GM23338 (cell line): ENCODE measurements around the gene APOBEC2. TPM values are rescaled to one million over a fixed set of nuclear protein-coding genes. Genes with fewer than 3 reads are reported as not detected.

Source experiments
- ATAC-seq: fragments of 200-7000 bp; cut with Tn5 transposase; 3 replicates; pipeline ENCODE4 v1.9.1; 2020
- DNase-seq: peaks from one replicate; pipeline ENCODE4 v3.0.0-alpha.2; 2015; ENCODE audit warnings: low spot score
- H2AFZ ChIP-seq: fragments of 200-600 bp; sonication (generic); 2 replicates; pipeline ENCODE4 v1.8.0; 2016; ENCODE audit warnings: antibody characterized with exemption, mild to moderate bottlenecking, moderate library complexity
- H3F3A ChIP-seq: fragments of 200-600 bp; sonication (generic); replicated peaks from 2 replicates; pipeline ENCODE4 v1.8.0; 2017; ENCODE audit warnings: antibody characterized with exemption, mixed run types, low read depth
- H3K27ac ChIP-seq: fragments of 200-600 bp; sonication (generic); 2 replicates; pipeline ENCODE4 v1.6.1; 2016; ENCODE audit warnings: low read depth
- H3K27me3 ChIP-seq: fragments of 200-600 bp; sonication (generic); 2 replicates; pipeline ENCODE4 v1.8.0; 2016; ENCODE audit warnings: mild to moderate bottlenecking, mixed run types, moderate library complexity; ENCODE audit not compliant: insufficient read depth
- H3K36me3 ChIP-seq: fragments of 200-600 bp; sonication (generic); 2 replicates; pipeline ENCODE4 v1.8.0; 2016; ENCODE audit warnings: mild to moderate bottlenecking; ENCODE audit not compliant: insufficient read depth
- H3K4me1 ChIP-seq: fragments of 200-600 bp; sonication (generic); 2 replicates; pipeline ENCODE4 v1.8.0; 2016; ENCODE audit warnings: mild to moderate bottlenecking, moderate library complexity; ENCODE audit not compliant: insufficient read depth
- H3K4me2 ChIP-seq: fragments of 200-600 bp; sonication (generic); 2 replicates; pipeline ENCODE4 v1.7.1; 2017; ENCODE audit warnings: mixed run types
- H3K4me3 ChIP-seq: fragments of 200-600 bp; sonication (generic); 2 replicates; pipeline ENCODE4 v1.6.1; 2016; ENCODE audit warnings: mixed run types
- H3K79me2 ChIP-seq: fragments of 200-600 bp; sonication (generic); replicated peaks from 2 replicates; pipeline ENCODE4 v1.8.0; 2017; ENCODE audit warnings: mild to moderate bottlenecking; ENCODE audit not compliant: insufficient read depth
- H3K9me2 ChIP-seq: fragments of 200-600 bp; sonication (generic); 2 replicates; pipeline ENCODE4 v1.8.0; 2017; ENCODE audit not compliant: insufficient read depth
- H4K20me1 ChIP-seq: fragments of 200-600 bp; sonication (generic); replicated peaks from 2 replicates; pipeline ENCODE4 v1.8.0; 2017; ENCODE audit warnings: mild to moderate bottlenecking; ENCODE audit not compliant: insufficient read depth
- H3K27ac Mint-ChIP-seq: 2 replicates; pipeline ENCODE4 v1.8.0; 2020; ENCODE audit warnings: inconsistent platforms, mild to moderate bottlenecking, moderate library complexity, mixed read lengths
- H3K27me3 Mint-ChIP-seq: 3 replicates; pipeline ENCODE4 v1.8.0; 2022; ENCODE audit warnings: low read depth, mild to moderate bottlenecking, moderate library complexity, mixed read lengths, inconsistent platforms; ENCODE audit not compliant: insufficient read depth, poor library complexity
- H3K36me3 Mint-ChIP-seq: 3 replicates; pipeline ENCODE4 v1.8.0; 2021; ENCODE audit warnings: low read depth, mild to moderate bottlenecking, inconsistent platforms, moderate library complexity, mixed read lengths
- H3K4me1 Mint-ChIP-seq: 3 replicates; pipeline ENCODE4 v1.8.0; 2020; ENCODE audit warnings: mild to moderate bottlenecking, inconsistent platforms, mixed read lengths
- H3K4me3 Mint-ChIP-seq: 3 replicates; pipeline ENCODE4 v1.8.0; 2021; ENCODE audit warnings: moderate library complexity, mild to moderate bottlenecking, inconsistent platforms, mixed read lengths
- H3K9me3 Mint-ChIP-seq: 3 replicates; pipeline ENCODE4 v1.8.0; 2020; ENCODE audit warnings: moderate library complexity, mild to moderate bottlenecking, inconsistent platforms, mixed read lengths
- CREB1 ChIP-seq: fragments of 250-450 bp; sonication (Bioruptor Pico); IDR thresholded peaks from 2 replicates; pipeline ENCODE4 v1.5.0; 2020; ENCODE audit warnings: low read depth, mild to moderate bottlenecking, moderate library complexity
- EZH2phosphoT487 ChIP-seq: fragments of 200-600 bp; sonication (generic); IDR thresholded peaks from one replicate; pipeline ENCODE4 v1.8.1; 2018; ENCODE audit warnings: antibody characterized with exemption; ENCODE audit not compliant: unreplicated experiment
- ZNF114 ChIP-seq: fragments of 250-450 bp; sonication (Bioruptor Pico); IDR thresholded peaks from 2 replicates; pipeline ENCODE4 v1.5.0; 2020; ENCODE audit warnings: mild to moderate bottlenecking, moderate library complexity
- ZNF331 ChIP-seq: fragments of 250-450 bp; sonication (Bioruptor Pico); IDR thresholded peaks from 2 replicates; pipeline ENCODE4 v1.5.0; 2020; ENCODE audit warnings: low read depth, mild to moderate bottlenecking, moderate library complexity
- polyA plus RNA-seq: library from polyadenylated mRNA; unstranded; fragments of >200 nt; fragmentation: Nextera tagmentation; extraction: Ambion mirVana; gene quantifications from 2 replicates; pipeline ENCODE4 v1.2.1, GENCODE V29; 2016
- total RNA-seq: library from RNA; depleted of rRNA; stranded (reverse); fragments of >200 nt; shearing (Covaris generic); gene quantifications from 2 replicates; pipeline ENCODE4 v1.2.3, GENCODE V29; 2014
- TF ChIP-seq, protein P1 (sequence below): IDR thresholded peaks from one replicate; pipeline ENCODE4 v1.6.1; 2018; ENCODE audit warnings: antibody characterized with exemption; ENCODE audit not compliant: unreplicated experiment

APOBEC2 gene
- total and polyA plus RNA-seq, 2 experiments from 2014 or later = 2.4 TPM; not detected in 1

DNA sequence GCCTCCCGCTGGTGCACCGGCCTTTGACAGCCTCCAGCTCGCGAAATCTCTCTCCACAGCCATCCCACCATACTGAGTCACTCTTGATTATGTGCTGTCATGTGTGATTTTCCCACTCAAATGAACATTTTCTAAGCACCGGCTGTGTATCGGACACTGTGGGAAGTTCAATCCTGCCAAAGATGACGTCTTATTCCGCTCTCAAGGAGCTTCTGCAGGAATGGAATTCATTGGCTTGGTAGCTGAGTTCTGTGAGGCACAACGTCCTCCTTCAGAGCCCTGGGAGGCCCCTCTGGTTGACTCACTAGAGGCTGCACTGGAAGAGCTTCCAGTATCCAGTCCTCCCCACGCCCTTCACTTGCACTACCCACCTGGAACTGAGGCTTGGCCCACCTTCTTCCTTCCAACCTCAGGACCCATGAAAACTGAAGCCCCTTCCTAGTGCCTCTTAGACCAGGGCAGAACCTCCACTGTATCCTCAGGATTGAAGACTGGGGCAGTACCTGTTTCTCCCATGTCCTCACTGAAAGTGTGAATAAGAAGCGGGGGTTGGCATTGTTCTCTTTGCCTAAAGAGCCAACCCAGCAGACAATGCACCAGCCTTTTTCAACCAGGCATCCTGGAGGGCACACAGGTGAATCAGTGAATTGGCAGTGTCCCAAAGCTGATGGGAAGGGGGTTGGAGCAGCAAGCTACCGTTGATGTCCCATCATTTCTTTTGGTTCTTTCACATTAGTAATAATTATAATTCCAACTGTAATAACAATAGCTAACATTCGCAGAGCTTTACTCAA lies 15.7 kb upstream of the APOBEC2 start:
- H3K4me1 ChIP-seq = no peaks in the 10 kb centered on the region; the same call in 1 of the 2 replicates

DNA sequence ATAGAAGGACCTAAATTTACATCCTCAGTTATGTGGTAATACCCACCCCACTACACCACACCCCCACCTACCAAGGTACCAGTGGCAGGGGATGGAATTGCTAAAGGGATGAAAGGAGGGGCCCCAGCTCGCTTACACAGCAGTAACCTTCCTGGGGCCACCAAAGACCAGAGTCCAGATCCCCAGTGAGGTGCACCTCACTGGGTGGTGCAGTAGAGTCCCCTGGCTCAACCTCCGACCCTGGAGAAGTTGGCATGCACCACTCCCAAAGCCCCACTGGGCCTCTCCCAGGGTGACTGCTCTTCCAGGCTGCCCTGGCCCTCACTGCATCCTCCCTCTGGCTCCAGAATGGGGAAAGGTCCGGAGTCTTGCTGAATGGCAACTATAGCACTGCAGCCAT lies 14.8 kb upstream of the APOBEC2 start:
- ATAC-seq (no peak), DNase-seq (no peak)
- Mint-ChIP-seq H3K4me1 (peaks cover 13% of the 10 kb centered on the region), H3K9me3 (no peaks in the 10 kb centered on the region), H3K27me3 (peaks cover 5% of the 10 kb centered on the region), H3K36me3 (no peaks in the 10 kb centered on the region), H3K4me3 (no peak overlapping the region), H3K27ac (no peak overlapping the region)
- H4K20me1 ChIP-seq = no peaks in the 10 kb centered on the region
- H2AFZ ChIP-seq = no peak overlapping the region
- no peaks in the 10 kb centered on the region for H3F3A ChIP-seq
- H3K9me2 ChIP-seq = no peaks in the 10 kb centered on the region
- H3K4me2 ChIP-seq = no peak overlapping the region
- no peak for TF ChIP-seq ZNF114 (CRISPR knock-in tag)
- H3K27ac ChIP-seq = no peak overlapping the region
- no peaks in the 10 kb centered on the region; the same call in 1 of the 2 replicates for H3K36me3 ChIP-seq
- no peak overlapping the region for H3K4me3 ChIP-seq
- no peaks in the 10 kb centered on the region for H3K79me2 ChIP-seq
- H3K27me3 ChIP-seq = no peaks in the 10 kb centered on the region
- no peaks in the 10 kb centered on the region; the same call in 1 of the 2 replicates for H3K4me1 ChIP-seq

More for the DNA sequence above, 15.7 kb upstream of the APOBEC2 start:
- H3K36me3 Mint-ChIP-seq = no peaks in the 10 kb centered on the region
- no peak for ATAC-seq
- H3K9me3 Mint-ChIP-seq = no peaks in the 10 kb centered on the region
- H3K27me3 Mint-ChIP-seq = peaks cover 8% of the 10 kb centered on the region
- Histone ChIP-seq H3K27me3 (no peaks in the 10 kb centered on the region), H3F3A (no peaks in the 10 kb centered on the region), H3K27ac (no peak overlapping the region), H3K4me2 (no peak overlapping the region), H3K79me2 (no peaks in the 10 kb centered on the region), H2AFZ (no peak overlapping the region), H3K4me3 (no peak overlapping the region), H3K9me2 (no peaks in the 10 kb centered on the region), H3K36me3 (no peaks in the 10 kb centered on the region; the same call in 1 of the 2 replicates), H4K20me1 (no peaks in the 10 kb centered on the region)
- no peak overlapping the region for H3K27ac Mint-ChIP-seq
- H3K4me3 Mint-ChIP-seq = no peak overlapping the region
- H3K4me1 Mint-ChIP-seq = peaks cover 13% of the 10 kb centered on the region
- DNase-seq = no peak
- TF ChIP-seq CREB1 (CRISPR knock-in tag) (no peak), EZH2phosphoT487 (no peak), ZNF331 (no peak)
- TF ChIP-seq, protein P1, sequence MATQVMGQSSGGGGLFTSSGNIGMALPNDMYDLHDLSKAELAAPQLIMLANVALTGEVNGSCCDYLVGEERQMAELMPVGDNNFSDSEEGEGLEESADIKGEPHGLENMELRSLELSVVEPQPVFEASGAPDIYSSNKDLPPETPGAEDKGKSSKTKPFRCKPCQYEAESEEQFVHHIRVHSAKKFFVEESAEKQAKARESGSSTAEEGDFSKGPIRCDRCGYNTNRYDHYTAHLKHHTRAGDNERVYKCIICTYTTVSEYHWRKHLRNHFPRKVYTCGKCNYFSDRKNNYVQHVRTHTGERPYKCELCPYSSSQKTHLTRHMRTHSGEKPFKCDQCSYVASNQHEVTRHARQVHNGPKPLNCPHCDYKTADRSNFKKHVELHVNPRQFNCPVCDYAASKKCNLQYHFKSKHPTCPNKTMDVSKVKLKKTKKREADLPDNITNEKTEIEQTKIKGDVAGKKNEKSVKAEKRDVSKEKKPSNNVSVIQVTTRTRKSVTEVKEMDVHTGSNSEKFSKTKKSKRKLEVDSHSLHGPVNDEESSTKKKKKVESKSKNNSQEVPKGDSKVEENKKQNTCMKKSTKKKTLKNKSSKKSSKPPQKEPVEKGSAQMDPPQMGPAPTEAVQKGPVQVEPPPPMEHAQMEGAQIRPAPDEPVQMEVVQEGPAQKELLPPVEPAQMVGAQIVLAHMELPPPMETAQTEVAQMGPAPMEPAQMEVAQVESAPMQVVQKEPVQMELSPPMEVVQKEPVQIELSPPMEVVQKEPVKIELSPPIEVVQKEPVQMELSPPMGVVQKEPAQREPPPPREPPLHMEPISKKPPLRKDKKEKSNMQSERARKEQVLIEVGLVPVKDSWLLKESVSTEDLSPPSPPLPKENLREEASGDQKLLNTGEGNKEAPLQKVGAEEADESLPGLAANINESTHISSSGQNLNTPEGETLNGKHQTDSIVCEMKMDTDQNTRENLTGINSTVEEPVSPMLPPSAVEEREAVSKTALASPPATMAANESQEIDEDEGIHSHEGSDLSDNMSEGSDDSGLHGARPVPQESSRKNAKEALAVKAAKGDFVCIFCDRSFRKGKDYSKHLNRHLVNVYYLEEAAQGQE = no peak
